ENCODE measurements around the gene GABRG3. TPM values are rescaled to one million over a fixed set of nuclear protein-coding genes. Genes with fewer than 3 reads are reported as not detected.
A peak's percentile ranks its signal among the peaks of the same experiment; 100 is the strongest.

GABRG3 gene
- total RNA-seq, 1 experiment from 2014 or later = not detected

GRCh38 chr15:27514526-27514925 lies 543.5 kb downstream of the GABRG3 start (continued):
- no peak for TF ChIP-seq ZBTB33 (IDR thresholded peaks at IDR 0.05; ENCODE audit: extremely low read depth, insufficient replicate concordance, low read length)
- no peak for TF ChIP-seq JUND (IDR thresholded peaks at IDR 0.05)

- H3K9ac ChIP-seq (ENCODE audit: low read length) = no peak overlapping the region
- ChIA-PET POLR2A (no interaction called here), CTCF (no interaction called here), RAD21 (ENCODE audit: low non-redundant PET in 1 of 2, low total read pairs in 2 of 2, uncharacterized antibody in 2 of 2, unreplicated experiment in 2 of 2) (no interaction called here)
- ATAC-seq (no peak), DNase-seq (ENCODE audit: low read depth, low spot score) (no peak)
- H3K4me2 ChIP-seq (ENCODE audit: low read length) = no peak overlapping the region
- no peaks in the 10 kb centered on the region for H4K20me1 ChIP-seq (ENCODE audit: insufficient read depth)
- no peaks in the 10 kb centered on the region for H3K4me1 ChIP-seq (ENCODE audit: control insufficient read depth in 1 of 2, insufficient read depth in 2 of 2, low read length in 2 of 2)
- no peak overlapping the region for H3K4me3 ChIP-seq (replicated peaks in 1 of 2; ENCODE audit: low read depth in 1 of 2, low read length in 2 of 2)
- H3K9me3 ChIP-seq (ENCODE audit: control insufficient read depth in 1 of 2, insufficient read depth in 1 of 2, low read depth in 1 of 2, low read length in 2 of 2) = peaks cover 5 to 49% of the 10 kb centered on the region in 2 experiments; a peak in 2 of 4 replicates
- H3K27me3 ChIP-seq (ENCODE audit: insufficient read depth, low read length) = no peaks in the 10 kb centered on the region
- H3K27ac ChIP-seq (ENCODE audit: low read depth, low read length) = no peak overlapping the region
- TF ChIP-seq YY1 (IDR thresholded peaks at IDR 0.05; ENCODE audit: extremely low read depth, insufficient replicate concordance, low read depth, low read length) = no peak
- peak in 2 of 3 experiments; percentile 23 to 37; a peak in 3 of 6 replicates for TF ChIP-seq CTCF (IDR thresholded peaks at IDR 0.05 in 2 of 3, conservative IDR thresholded peaks at IDR 0.05 in 1 of 3; ENCODE audit: borderline replicate concordance in 1 of 3, insufficient read depth in 1 of 3, low read depth in 2 of 3, low read length in 2 of 3)
- no peak for TF ChIP-seq ATF3 (IDR thresholded peaks at IDR 0.05)
- no peak overlapping the region for H2AFZ ChIP-seq (ENCODE audit: low read depth, low read length, poor library complexity, severe bottlenecking)
- no peaks in the 10 kb centered on the region for H3K36me3 ChIP-seq (ENCODE audit: control insufficient read depth in 1 of 2, insufficient read depth in 2 of 2, low read length in 2 of 2)
- H3K79me2 ChIP-seq (ENCODE audit: insufficient read depth, low read length) = no peaks in the 10 kb centered on the region
- intact Hi-C loops (cut with micrococcal nuclease) = no loop called here
- BruUV-seq (replicated peaks) = no TSS peak
- H3K9me2 ChIP-seq (ENCODE audit: insufficient read depth) = no peaks in the 10 kb centered on the region
Measured at GRCh38 chr15:27527490-27528067, 556.6 kb downstream of the GABRG3 start.

Measured in HCT116 (cell line).